Muscle of back (tissue), 11 donors: ENCODE measurements around the gene NDUFAF8. TPM values are rescaled to one million over a fixed set of nuclear protein-coding genes. Genes with fewer than 3 reads are reported as not detected.
A peak's percentile ranks its signal among the peaks of the same experiment; 100 is the strongest.

ENCODE experiments used
- DNase-seq, 3 donors: peaks; one replicate each; pipeline versions ENCODE4 v3.0.0 to v3.0.0-alpha.2; 2013
- polyA plus RNA-seq, 10 donors: library from polyadenylated mRNA; unstranded; fragments of 120-200 nt; gene quantifications; one replicate each; pipeline ENCODE4 v1.2.1, GENCODE V29; 2013; ENCODE audit not compliant: insufficient read length in 10 of 10

NDUFAF8 gene
- polyA plus RNA-seq, 10 donors: 33.4 to 52.8 (median 42.1) TPM

DNA sequence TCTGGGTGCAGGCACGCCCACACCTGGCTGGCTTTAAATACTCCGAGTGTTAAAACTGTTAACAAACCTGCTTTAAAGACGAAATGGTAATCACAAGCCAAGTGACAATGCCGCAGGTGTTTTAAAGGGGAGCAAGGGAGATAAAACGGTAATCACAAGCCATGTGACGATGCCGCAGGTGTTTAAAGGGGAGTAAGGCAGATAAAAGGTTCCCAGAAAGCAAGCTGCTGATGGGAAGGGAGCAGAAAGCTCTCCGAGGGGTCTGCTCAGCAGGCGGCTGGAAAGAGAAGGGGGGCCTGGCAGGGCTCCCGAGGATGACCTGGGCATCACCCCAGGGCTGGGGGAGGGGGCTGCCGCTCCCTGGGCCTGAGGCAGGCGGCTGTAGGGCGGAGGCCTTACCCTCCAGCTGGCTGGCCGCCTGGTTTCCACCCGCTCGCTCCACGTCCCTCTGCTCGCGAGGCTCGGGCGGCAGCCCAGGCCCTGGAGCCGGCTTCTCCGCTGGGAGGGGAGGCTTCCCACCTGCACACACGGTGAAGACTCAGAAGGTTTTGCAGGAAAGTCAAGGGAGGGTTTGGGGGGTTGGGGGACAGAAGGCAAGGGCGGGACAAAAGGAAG lies 12.1 kb downstream of the NDUFAF8 start:
- peak in 1 of 3 donors; percentile 60 for DNase-seq

DNA sequence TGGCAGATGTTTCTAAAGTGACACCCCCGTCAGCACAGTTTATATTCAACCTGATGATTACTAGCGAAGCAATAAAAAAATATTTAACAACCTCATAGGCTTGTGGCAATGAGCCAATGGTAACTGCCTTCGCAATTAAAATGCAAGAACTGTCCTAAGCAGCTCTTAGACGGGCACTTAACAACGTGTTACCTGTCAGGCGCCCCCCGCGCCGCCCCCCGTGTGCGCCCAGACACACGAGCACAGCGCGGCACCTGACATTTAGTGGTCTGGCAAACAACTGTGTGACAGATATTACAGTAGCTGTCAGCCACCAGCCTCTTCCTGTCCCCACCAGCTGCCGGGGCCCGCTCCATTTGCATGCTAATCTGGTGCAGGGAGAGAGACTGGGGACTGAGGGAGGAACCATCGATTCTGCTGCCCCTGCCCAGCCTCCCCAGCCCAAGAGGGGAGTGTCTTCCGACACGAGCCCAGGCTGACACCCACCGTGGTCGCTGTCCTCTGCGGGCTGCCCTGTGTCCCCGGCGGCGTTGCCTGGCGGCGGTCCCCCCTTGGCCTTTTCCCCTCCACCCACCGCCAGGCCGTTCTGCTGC lies 12.7 kb downstream of the NDUFAF8 start:
- DNase-seq: peak in 1 of 3 donors; percentile 25

- peak in 1 of 3 donors; percentile 79 for DNase-seq
Measured at GRCh38 chr17:81252326-81252986, 13.3 kb downstream of the NDUFAF8 start.

DNA sequence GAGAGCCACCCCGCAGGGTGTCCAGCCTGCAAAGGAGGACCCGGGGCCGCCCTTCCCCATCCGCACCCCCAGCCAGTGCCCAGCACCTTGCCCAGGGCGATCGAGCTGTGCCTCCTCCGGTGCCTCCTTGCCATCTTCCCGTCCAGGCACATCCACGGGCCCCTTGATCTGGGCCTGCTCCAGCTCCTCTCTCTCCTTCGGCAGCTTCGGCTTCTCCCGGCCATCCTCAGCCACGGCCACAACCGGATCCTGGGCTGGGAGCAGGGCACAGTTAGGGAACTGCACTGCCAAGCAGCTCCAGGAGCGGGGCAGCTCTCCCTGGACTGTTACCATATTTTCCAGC lies 13.8 kb downstream of the NDUFAF8 start:
- no peak for DNase-seq

DNA sequence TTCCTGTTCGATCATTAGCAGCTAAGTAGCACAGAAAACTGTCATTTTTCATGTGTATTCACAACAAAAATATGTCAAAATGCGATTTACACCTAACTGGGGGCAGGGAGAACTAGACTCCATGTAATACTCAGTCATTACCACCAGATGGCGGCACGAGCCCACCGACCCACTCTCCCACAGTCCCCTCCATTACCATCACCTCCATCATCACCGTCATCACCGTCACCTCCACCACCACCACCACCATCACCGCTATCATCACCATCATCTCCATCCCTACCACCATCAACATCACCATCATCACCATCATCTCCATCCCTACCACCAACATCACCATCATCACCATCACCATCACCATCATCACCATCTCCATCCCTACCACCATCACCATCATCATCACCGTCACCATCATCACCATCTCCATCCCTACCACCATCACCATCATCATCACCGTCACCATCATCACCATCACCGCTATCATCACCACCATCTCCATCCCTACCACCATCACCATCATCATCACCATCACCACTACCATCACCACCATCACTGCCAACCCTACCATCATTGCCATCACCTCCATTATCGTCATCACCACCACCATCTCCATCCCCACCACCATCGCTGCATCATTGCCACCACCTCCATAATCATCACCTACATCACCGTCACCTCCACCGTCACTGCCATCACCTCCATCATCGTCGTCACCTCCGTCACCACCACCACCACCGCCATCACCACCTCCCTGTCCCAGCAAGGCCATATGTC lies 14.4 kb downstream of the NDUFAF8 start:
- DNase-seq: peak; percentile 36 to 69 (median 59)

DNA sequence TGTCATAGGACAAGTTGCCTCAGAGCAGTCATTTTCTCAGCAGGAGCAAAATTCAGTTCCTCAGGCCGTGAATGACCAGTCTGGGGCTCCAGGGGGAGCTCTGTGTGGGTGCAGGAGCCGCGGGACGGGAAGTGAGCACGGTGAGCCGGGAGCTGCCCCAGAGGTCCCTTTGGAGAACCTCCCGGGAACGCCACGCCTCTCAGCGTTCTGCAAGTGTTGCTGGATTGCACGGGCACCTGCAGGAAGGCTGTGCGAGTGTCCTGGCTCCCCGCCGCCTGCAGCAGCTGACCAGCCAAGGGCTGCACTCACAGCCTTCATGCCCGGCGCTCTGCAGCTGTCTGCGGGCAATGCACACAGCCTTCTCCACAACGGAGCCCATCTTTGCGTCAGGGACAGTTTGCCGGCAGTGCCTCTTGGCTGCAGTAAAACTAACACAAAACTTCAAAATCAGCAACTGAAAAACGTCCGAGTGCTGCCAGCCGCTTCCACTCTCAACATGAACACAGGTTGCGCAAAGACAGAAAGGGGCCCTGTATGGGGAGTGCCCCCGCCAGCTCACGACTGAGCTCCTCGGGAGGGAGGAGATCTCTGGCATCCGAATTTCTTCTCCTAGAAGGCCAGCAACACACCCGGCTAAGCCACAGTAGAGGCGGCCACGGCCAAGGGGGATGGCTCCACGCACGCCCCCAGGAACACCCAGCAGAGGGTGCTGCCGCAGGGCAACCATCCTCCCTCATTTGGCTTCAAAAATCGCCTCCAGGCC lies 16.0 kb downstream of the NDUFAF8 start:
- peak; percentile 69 to 81 (median 71) for DNase-seq

- DNase-seq: no peak
Measured at GRCh38 chr17:81256616-81257015, 17.5 kb downstream of the NDUFAF8 start.

GRCh38 chr17:81257533-81257932 lies 18.4 kb downstream of the NDUFAF8 start:
- no peak for DNase-seq

- no peak for DNase-seq
Measured at GRCh38 chr17:81258292-81258691, 19.2 kb downstream of the NDUFAF8 start.

DNA sequence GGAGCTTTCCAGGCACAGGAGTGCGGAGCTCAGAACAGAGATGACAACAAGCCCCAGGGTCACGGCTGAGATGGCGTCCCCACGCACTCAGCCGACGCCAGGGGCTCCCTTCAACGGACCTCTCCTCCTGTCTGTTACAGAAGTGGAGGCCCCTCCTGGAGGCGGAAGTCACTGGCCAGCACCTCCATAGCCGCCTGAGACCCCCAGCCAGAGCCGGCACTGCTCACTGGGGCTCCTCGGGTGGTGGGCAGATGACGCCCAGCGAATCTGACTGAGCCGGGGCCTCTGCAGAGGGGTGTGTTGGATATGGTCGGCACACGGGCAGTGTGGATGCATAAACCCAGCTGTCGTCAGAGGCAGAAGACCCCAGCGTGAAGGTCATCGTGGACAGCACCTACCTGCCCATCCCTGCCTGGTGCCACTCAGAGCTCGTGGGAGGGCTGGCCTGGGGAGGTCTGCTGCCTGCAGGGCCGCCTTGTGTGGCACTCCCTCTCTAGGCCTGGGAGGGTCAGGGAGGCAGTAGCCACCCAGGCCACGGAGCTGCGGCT lies 20.0 kb downstream of the NDUFAF8 start:
- no peak for DNase-seq

- no peak for DNase-seq
Measured at GRCh38 chr17:81260171-81260570, 21.1 kb downstream of the NDUFAF8 start.

- DNase-seq: no peak
Measured at GRCh38 chr17:81260641-81261040, 21.5 kb downstream of the NDUFAF8 start.

- no peak for DNase-seq
Measured at GRCh38 chr17:81261096-81261495, 22.0 kb downstream of the NDUFAF8 start.

DNA sequence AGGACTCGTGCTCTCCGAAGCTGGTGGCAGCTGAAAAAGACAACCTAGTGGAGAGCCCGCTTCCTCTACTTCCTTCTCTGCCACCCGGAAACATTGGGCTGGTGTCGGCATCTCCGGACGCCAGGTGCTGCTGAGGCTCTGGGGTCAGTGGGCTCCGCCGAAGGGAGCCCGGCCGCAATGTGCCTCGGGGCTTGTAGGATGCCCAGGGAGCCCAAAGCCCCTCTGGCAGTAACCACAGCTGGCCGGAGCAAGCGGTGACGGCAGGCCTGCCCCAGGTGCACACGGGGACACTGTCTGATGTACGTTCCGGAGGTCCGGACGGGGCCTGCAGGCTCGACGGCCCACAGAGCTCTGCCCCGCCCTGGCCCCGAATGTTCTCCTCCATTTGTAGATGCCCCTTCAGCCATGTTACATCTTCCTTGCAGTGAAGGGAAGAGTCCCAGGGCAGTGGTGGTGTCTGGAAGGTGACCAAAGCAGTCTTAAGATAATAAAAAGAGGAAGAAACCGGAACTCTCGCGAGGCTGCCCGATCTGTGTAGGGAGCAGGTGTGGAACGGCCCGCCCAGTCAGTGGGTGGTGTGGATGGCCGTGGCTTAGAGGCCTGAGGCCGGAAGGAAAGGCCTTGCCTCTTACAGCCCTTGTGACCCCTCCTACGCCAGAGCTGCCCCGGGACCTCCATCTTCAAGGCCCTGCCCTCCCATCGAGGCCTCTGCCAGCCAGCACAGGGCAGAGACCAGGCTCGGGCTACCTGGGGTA lies 22.6 kb downstream of the NDUFAF8 start:
- DNase-seq: no peak

- DNase-seq: no peak
Measured at GRCh38 chr17:81263371-81264181, 24.5 kb downstream of the NDUFAF8 start.

DNA sequence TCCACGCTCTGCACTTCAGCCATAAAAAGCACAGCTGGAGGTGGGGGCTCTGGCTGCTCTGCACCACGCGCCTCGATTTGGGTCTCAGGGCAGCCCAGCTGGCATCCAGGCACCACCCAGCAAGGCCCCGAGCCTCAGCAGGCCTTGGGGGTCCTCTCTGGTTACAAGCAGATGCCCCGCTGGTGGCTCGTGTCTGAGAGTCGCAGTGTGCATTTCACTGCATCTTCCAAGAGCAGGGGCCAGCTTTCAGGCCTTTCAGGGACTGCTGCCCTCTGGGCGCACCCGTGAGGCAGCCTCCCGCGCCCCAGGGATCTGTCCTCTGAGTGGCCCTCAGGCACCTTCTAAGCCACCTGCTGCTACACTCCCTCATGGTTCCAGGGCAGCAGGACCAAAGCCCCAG lies 25.5 kb downstream of the NDUFAF8 start:
- no peak for DNase-seq

DNA sequence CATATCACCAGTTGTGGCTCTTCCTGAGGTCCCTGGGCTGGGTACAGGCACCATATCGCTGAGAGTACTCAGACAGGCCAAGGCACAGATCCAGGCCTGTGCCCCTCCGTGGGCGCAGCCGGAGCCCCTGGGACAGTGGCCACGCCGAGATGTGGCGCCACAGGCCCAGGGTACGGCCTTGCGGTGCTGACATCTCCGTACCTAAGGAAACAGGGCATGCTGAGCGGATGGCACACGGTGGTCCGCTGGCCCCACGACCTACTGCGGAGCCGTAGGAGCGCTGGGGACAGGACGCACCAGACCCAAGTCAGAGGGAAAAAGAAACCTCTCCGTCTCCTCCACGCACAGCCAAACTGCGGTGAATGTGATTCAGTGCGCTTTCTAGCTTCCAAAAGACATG lies 26.5 kb downstream of the NDUFAF8 start:
- no peak for DNase-seq

- no peak for DNase-seq
Measured at GRCh38 chr17:81267390-81268067, 28.4 kb downstream of the NDUFAF8 start.

DNA sequence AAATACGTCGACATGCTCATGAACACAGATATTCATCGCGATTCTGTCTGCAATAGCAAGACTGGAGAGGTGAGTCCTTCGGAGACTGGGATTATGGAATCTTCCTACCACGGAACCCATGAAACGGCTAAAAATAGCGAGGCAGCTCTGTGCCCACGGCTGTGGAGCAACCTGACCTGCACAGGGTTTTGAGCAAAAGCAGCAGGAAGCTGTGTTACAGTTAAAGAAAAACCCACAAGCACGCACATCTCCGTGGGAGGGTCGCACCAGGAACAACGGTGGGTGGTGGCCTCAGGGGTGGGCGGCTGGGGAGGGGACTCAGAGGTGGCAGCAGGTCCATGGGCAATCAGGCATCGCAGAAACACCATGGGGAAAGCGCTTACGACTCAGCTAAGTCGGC lies 31.2 kb downstream of the NDUFAF8 start:
- no peak for DNase-seq
